GM19467 (cell line): Measurements from ENCODE around the gene PAK5.

Experiments
- ATAC-seq: cut with Tn5 transposase; IDR thresholded peaks from one replicate; pipeline ENCODE4 v1.9.1; 2021; ENCODE audit warnings: mild to moderate bottlenecking, moderate library complexity; ENCODE audit not compliant: unreplicated experiment

PAK5 gene

GRCh38 chr20:9626357-9626756 lies 212.5 kb downstream of the PAK5 start:
- ATAC-seq = no peak

GRCh38 chr20:9617940-9618339 lies 220.9 kb downstream of the PAK5 start:
- no peak for ATAC-seq

- peak; percentile 38 for ATAC-seq
These were observed 221.9 kb downstream of the PAK5 start for GRCh38 chr20:9616833-9617461.

- ATAC-seq = peak; percentile 19
These were observed 222.4 kb downstream of the PAK5 start for GRCh38 chr20:9616455-9616805.

- ATAC-seq = peak; percentile 99
These were observed 223.0 kb downstream of the PAK5 start for GRCh38 chr20:9615766-9616454.

- no peak for ATAC-seq
These were observed 223.8 kb downstream of the PAK5 start for GRCh38 chr20:9615118-9615517.

- ATAC-seq = no peak
These were observed 225.0 kb downstream of the PAK5 start for GRCh38 chr20:9613871-9614270.

GRCh38 chr20:9611921-9612320 lies 227.0 kb downstream of the PAK5 start:
- no peak for ATAC-seq

- ATAC-seq = no peak
These were observed 228.2 kb downstream of the PAK5 start for GRCh38 chr20:9610665-9611064.

GRCh38 chr20:9609887-9610502 lies 228.9 kb downstream of the PAK5 start:
- peak; percentile 74 for ATAC-seq

- no peak for ATAC-seq
These were observed 230.1 kb downstream of the PAK5 start for GRCh38 chr20:9608639-9609340.

GRCh38 chr20:9602847-9603183 lies 236.1 kb downstream of the PAK5 start:
- no peak for ATAC-seq

- no peak for ATAC-seq
These were observed 238.3 kb downstream of the PAK5 start for GRCh38 chr20:9600562-9600961.

GRCh38 chr20:9597547-9597946 lies 241.3 kb downstream of the PAK5 start:
- ATAC-seq = no peak

- ATAC-seq = no peak
These were observed 243.1 kb downstream of the PAK5 start for GRCh38 chr20:9595763-9596162.

GRCh38 chr20:9594284-9594875 lies 244.5 kb downstream of the PAK5 start:
- no peak for ATAC-seq

GRCh38 chr20:9592419-9592818 lies 246.5 kb downstream of the PAK5 start:
- ATAC-seq = no peak

- no peak for ATAC-seq
These were observed 247.8 kb downstream of the PAK5 start for GRCh38 chr20:9591080-9591479.

- ATAC-seq = no peak
These were observed 248.7 kb downstream of the PAK5 start for GRCh38 chr20:9590189-9590588.

- no peak for ATAC-seq
These were observed 250.2 kb downstream of the PAK5 start for GRCh38 chr20:9588706-9589105.

GRCh38 chr20:9583151-9583550 lies 255.7 kb downstream of the PAK5 start:
- ATAC-seq = no peak

- no peak for ATAC-seq
These were observed 256.7 kb downstream of the PAK5 start for GRCh38 chr20:9582137-9582536.
